Endodermal cell (in vitro differentiated cells): ENCODE measurements around the gene TRIM33. TPM values are rescaled to one million over a fixed set of nuclear protein-coding genes. Genes with fewer than 3 reads are reported as not detected.

Experiments used
- DNase-seq: peaks from one replicate; pipeline ENCODE4 v3.0.0-alpha.2; 2017
- H3K27ac ChIP-seq: 2 replicates; pipeline ENCODE4 v1.5.1; 2013; ENCODE audit warnings: mild to moderate bottlenecking, low read depth, low read length, moderate library complexity
- H3K27me3 ChIP-seq: 2 replicates; pipeline ENCODE4 v1.6.1; 2013; ENCODE audit warnings: mild to moderate bottlenecking, low read length, moderate library complexity; ENCODE audit not compliant: insufficient read depth, control insufficient read depth, poor library complexity, severe bottlenecking
- H3K36me3 ChIP-seq: 2 replicates; pipeline ENCODE4 v1.7.0; 2013; ENCODE audit warnings: mild to moderate bottlenecking, low read length, moderate library complexity; ENCODE audit not compliant: control insufficient read depth, insufficient read depth
- H3K4me1 ChIP-seq: one replicate; pipeline ENCODE4 v1.7.0; 2013; ENCODE audit warnings: low read length; ENCODE audit not compliant: control insufficient read depth, insufficient read depth
- H3K4me3 ChIP-seq: 2 replicates; pipeline ENCODE4 v1.5.1; 2013; ENCODE audit warnings: mild to moderate bottlenecking, low read length, moderate library complexity
- H3K9ac ChIP-seq: 2 replicates; pipeline ENCODE4 v1.6.1; 2013; ENCODE audit warnings: mild to moderate bottlenecking, low read length, moderate library complexity; ENCODE audit not compliant: poor library complexity, severe bottlenecking; ENCODE audit errors: extremely low read depth
- H3K9me3 ChIP-seq: 2 replicates; pipeline ENCODE4 v1.6.1; 2013; ENCODE audit warnings: mild to moderate bottlenecking, low read length, moderate library complexity; ENCODE audit not compliant: control insufficient read depth
- H3K27ac Mint-ChIP-seq: 2 replicates; pipeline ENCODE4 v1.8.0; 2020; ENCODE audit warnings: mixed read lengths
- H3K27me3 Mint-ChIP-seq: 2 replicates; pipeline ENCODE4 v1.8.0; 2021; ENCODE audit warnings: mild to moderate bottlenecking, mixed read lengths; ENCODE audit not compliant: insufficient read depth
- H3K36me3 Mint-ChIP-seq: 2 replicates; pipeline ENCODE4 v1.8.0; 2020; ENCODE audit warnings: low read depth, mixed read lengths
- H3K4me1 Mint-ChIP-seq: 2 replicates; pipeline ENCODE4 v1.8.0; 2020; ENCODE audit warnings: mixed read lengths
- H3K4me3 Mint-ChIP-seq: 2 replicates; pipeline ENCODE4 v1.8.0; 2020; ENCODE audit warnings: mild to moderate bottlenecking, moderate library complexity, mixed read lengths
- H3K9me3 Mint-ChIP-seq: 2 replicates; pipeline ENCODE4 v1.8.0; 2020; ENCODE audit warnings: mild to moderate bottlenecking, mixed read lengths
- WGBS, 2 experiments: methylation state at CpG; one replicate each; pipeline versions ENCODE4 v1.1.5 to v1.1.7; 2013; ENCODE audit warnings: missing lambda C conversion rate in 2 of 2, mixed read lengths in 1 of 2; ENCODE audit not compliant: insufficient coverage in 1 of 2, insufficient read length in 1 of 2; 5-methylcytosine and 5-hydroxymethylcytosine counted together
- total RNA-seq, 2 donors: library from RNA; stranded (reverse); fragmentation: NEBNext Ultra II Directional in 1 of 2; extraction: Animal tissue kit (Norgen Biotek cat#: 25700) in 1 of 2; gene quantifications; 2 replicates in 1 of 2; 3 replicates in 1 of 2; pipeline ENCODE4 v1.2.1, GENCODE V29; 2021
- TF ChIP-seq, protein P1 (sequence below): fragments of 200-600 bp; sonication (generic); conservative IDR thresholded peaks from 2 replicates; pipeline ENCODE4 v1.5.0; 2021; ENCODE audit warnings: antibody characterized with exemption, mild to moderate bottlenecking

TRIM33 gene
- total RNA-seq, 2 donors from 2014 or later: 47.2 to 50.6 TPM

DNA sequence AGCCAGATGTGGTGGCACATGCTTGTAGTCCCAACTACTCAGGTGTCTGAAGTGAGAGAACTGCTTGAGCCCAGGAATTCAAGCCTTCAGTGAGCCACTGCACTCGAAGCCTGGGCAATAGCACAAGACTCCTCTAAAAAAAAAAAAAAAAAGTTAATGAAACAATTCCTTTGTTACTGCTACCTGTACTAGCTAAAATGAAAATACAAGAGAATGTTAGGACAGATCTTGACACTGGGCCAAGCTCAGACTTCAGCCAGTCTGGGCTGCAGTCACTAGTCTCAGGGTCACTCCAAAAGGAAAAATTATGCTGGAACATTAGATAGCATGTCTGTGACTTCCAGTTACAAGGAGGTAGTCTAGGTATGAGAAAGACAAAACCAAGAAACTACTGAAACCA is 56.5 kb downstream of the TRIM33 start:
- Histone ChIP-seq H3K27ac (no peak overlapping the region), H3K27me3 (no peaks in the 10 kb centered on the region), H3K4me3 (no peak overlapping the region), H3K36me3 (peaks cover 53% of the 10 kb centered on the region), H3K9ac (no peak overlapping the region), H3K4me1 (peaks cover 17% of the 10 kb centered on the region), H3K9me3 (peaks cover 10% of the 10 kb centered on the region)
- H3K36me3 Mint-ChIP-seq: peaks cover 55% of the 10 kb centered on the region
- H3K27me3 Mint-ChIP-seq: no peaks in the 10 kb centered on the region
- 100% methylated on average over 1 of the region's 1 CpG for WGBS, 2 experiments
- H3K4me1 Mint-ChIP-seq: peaks cover 28% of the 10 kb centered on the region
- DNase-seq: no peak
- no peak overlapping the region for H3K4me3 Mint-ChIP-seq
- H3K9me3 Mint-ChIP-seq: peaks cover 7% of the 10 kb centered on the region
- H3K27ac Mint-ChIP-seq: no peak overlapping the region
- TF ChIP-seq, protein P1, sequence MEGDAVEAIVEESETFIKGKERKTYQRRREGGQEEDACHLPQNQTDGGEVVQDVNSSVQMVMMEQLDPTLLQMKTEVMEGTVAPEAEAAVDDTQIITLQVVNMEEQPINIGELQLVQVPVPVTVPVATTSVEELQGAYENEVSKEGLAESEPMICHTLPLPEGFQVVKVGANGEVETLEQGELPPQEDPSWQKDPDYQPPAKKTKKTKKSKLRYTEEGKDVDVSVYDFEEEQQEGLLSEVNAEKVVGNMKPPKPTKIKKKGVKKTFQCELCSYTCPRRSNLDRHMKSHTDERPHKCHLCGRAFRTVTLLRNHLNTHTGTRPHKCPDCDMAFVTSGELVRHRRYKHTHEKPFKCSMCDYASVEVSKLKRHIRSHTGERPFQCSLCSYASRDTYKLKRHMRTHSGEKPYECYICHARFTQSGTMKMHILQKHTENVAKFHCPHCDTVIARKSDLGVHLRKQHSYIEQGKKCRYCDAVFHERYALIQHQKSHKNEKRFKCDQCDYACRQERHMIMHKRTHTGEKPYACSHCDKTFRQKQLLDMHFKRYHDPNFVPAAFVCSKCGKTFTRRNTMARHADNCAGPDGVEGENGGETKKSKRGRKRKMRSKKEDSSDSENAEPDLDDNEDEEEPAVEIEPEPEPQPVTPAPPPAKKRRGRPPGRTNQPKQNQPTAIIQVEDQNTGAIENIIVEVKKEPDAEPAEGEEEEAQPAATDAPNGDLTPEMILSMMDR: no peak

DNA sequence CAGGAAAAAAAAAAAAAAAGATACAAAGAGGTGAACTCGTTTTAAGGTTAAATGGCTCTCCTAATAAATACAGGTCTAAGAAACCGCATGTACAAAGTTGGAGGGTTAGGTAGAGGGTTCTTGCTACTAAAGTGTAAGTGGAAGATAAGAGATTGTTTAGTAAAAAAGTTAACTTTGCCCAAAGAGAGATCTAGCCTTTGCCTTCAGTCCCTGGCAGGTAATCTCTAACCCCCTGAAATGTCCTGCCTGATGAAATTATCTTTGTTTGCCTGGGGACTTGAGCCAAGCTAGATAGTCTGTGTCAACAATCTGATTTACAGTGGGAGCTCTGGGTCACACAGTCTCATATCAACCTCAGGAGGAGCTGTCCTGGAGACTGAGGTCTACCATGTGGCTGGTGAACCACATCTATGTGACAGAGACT is 57.6 kb downstream of the TRIM33 start:
- no peaks in the 10 kb centered on the region for H3K27me3 ChIP-seq
- H3K36me3 ChIP-seq: peaks cover 49% of the 10 kb centered on the region
- H3K9me3 ChIP-seq: peaks cover 5% of the 10 kb centered on the region
- peaks cover 43% of the 10 kb centered on the region for H3K36me3 Mint-ChIP-seq
- TF ChIP-seq, protein P1: peak; percentile 51
- peak overlapping the region; percentile 74 for H3K27ac Mint-ChIP-seq
- H3K4me3 Mint-ChIP-seq: peak overlapping the region; percentile 12
- peak; percentile 49 for DNase-seq
- H3K9me3 Mint-ChIP-seq: peaks cover 2% of the 10 kb centered on the region
- 68% methylated on average over 2 of the region's 2 CpGs; no CpG with 5 or more reads in 1 of the 2 experiments for WGBS, 2 experiments
- H3K9ac ChIP-seq: no peak overlapping the region
- peaks cover 17% of the 10 kb centered on the region for H3K4me1 ChIP-seq
- peaks cover 28% of the 10 kb centered on the region for H3K4me1 Mint-ChIP-seq
- H3K27ac ChIP-seq: no peak overlapping the region
- no peaks in the 10 kb centered on the region for H3K27me3 Mint-ChIP-seq
- H3K4me3 ChIP-seq: peak overlapping the region; percentile 7

DNA sequence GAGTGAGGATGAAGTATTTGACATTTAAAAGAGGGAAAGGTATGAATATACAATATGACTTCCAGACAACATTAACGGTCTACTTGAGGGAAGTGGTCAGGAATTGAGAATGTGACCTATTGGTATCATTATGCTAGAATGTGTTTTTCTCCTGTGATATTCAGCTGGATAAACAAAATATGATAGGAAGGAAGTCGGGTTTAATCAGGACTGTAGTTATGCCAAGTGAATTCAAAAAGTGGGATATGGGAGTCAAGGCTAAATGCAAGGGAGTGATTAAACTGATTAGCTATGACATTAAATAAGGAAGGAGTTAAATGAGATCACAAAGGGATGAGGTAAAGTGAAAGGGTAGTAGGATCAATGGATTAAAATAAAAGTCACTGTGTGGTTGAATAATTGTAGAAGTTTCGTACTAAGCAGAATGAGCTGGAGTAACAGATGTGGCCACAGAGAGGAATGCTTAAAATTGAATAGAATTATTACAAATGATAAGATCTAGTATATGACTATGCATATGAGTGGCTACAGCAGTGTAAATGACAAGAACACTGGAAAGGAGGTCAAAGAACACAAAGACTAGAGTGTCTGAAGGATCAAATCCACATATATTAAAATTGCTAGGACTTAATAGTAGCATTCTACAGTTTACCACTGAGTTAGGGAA is 62.5 kb downstream of the TRIM33 start:
- Histone ChIP-seq H3K36me3 (peaks cover 56% of the 10 kb centered on the region), H3K27me3 (no peaks in the 10 kb centered on the region), H3K9me3 (no peaks in the 10 kb centered on the region), H3K4me3 (no peak overlapping the region), H3K9ac (no peak overlapping the region), H3K4me1 (no peaks in the 10 kb centered on the region), H3K27ac (no peak overlapping the region)
- peaks cover 28% of the 10 kb centered on the region for H3K36me3 Mint-ChIP-seq
- no peaks in the 10 kb centered on the region for H3K27me3 Mint-ChIP-seq
- no peaks in the 10 kb centered on the region for H3K9me3 Mint-ChIP-seq
- 93 to 96% methylated on average over 3 of the region's 3 CpGs for WGBS, 2 experiments
- TF ChIP-seq, protein P1: no peak
- peaks cover 7% of the 10 kb centered on the region for H3K4me1 Mint-ChIP-seq
- DNase-seq: no peak
- no peak overlapping the region for H3K4me3 Mint-ChIP-seq
- H3K27ac Mint-ChIP-seq: no peak overlapping the region
